Amniotic epithelial cell (primary cell): ENCODE results near the gene RCC2.

Experiments
- DNase-seq: peaks from one replicate; pipeline ENCODE4 v3.0.0-alpha.2; 2010; ENCODE audit warnings: low read depth

RCC2 gene

GRCh38 chr1:17372955-17373354 lies 66.5 kb downstream of the RCC2 start:
- no peak for DNase-seq

DNA sequence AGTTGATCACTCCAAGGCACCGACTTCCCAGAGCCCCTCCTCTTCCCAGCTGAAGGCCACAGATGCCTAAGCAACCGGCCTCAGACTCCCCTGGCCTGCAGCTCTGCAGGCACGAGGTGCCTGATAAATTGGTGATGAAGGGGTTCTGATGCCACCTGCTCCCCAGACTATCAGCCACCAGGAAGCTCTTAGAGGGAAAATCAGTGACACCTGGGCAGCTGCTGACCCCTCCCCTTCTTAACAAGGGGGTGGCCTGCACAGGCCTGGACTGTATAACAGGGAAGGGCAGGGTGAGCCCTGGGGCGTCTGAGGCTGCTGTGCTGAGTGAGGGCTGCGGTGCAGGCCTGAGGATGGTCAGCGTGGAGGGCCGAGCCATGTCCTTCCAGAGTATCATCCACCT lies 67.6 kb downstream of the RCC2 start, which contains the start of gene PADI6:
Gene PADI6 (plus strand): TSS at position 301 of the 400 bp plus-strand sequence. CDS start 50 bp downstream, at position 351.
- no peak for DNase-seq

- no peak for DNase-seq
These were observed 68.9 kb downstream of the RCC2 start for GRCh38 chr1:17370618-17371017.

- peak; percentile 22 for DNase-seq
These were observed 70.0 kb downstream of the RCC2 start for GRCh38 chr1:17369466-17369865.

DNA sequence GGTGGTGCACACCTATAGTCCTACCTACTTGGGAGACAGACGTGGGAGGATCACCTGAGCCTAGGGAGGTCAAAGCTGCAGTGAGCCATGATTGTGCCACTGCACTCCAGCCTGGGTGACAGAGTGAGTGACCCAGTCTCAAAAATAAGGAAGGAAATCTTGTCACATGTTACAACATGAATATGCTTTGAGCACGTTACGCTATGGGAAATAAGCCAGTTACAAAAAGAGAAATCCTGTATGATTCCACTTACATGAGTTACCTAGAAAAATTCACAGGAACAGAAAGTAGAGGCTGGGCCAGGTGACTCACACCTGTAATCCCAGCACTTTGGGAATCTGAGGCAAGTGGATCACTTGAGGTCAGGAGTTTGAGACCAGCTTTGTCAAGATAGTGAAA lies 74.2 kb downstream of the RCC2 start:
- no peak for DNase-seq

GRCh38 chr1:17363771-17364170 lies 75.7 kb downstream of the RCC2 start:
- DNase-seq, result no peak

DNA sequence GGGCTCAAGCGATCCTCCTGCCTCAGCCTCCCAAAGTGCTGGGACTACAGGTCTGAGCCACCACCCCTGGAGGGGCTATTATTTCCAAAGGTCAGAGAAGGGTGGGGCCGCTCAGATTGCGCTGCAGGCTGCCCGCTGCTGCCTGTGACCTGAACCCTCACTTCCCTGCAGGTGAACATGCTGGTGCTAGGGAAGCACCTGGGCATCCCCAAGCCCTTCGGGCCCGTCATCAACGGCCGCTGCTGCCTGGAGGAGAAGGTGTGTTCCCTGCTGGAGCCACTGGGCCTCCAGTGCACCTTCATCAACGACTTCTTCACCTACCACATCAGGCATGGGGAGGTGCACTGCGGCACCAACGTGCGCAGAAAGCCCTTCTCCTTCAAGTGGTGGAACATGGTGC lies 76.1 kb downstream of the RCC2 start:
- no peak for DNase-seq

GRCh38 chr1:17361687-17362086 lies 77.8 kb downstream of the RCC2 start:
- DNase-seq, result no peak

GRCh38 chr1:17360272-17360956 lies 79.1 kb downstream of the RCC2 start:
- DNase-seq, result no peak

- no peak for DNase-seq
These were observed 79.7 kb downstream of the RCC2 start for GRCh38 chr1:17359808-17360207.

- DNase-seq, result no peak
These were observed 80.4 kb downstream of the RCC2 start for GRCh38 chr1:17359031-17359430.

DNA sequence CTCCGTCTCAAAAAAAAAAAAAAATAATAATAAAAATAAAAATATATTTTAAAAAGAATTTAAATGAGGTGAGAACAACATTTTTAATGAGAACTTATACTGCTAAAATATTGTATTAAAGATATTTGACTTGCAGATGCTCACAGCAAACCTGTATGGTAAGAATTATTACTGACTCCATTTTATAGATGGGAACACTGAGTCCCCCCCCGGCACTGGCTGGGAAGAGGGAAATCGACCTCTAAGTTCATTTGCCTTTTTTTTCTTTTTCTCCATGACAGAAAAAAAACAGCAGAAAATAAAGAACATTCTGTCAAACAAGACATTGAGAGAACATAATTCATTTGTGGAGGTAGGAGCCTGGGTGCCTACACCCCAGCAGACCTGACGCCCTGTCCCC lies 80.9 kb downstream of the RCC2 start:
- DNase-seq, result no peak
